ENCODE results near the gene OR4M1.
"Not testable (repeated sequence)": the region's sequence is repeated elsewhere in the genome, so short reads cannot be mapped to it uniquely, and the experiment has no call there.

DNA sequence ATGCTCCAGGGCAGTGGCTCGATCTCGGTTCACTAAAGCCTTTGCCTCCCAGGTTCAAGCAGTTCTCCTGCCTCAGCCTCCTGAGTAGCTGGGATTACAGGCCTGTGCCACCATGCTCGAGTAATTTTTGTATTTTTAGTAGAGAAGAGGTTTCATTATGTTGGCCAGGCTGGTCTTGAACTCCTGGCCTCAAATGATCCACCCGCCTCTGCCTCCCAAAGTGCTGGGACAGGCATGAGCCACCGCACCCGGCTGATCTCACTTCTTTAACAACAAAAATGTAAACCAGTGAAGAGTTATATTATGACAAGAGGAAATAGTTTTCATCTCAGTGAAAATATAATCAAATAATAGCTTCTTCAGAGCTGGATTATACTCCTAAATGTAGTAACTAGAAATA, 14.0 kb downstream of the OR4M1 start:
- TF ChIP-seq FOXK2 (IDR thresholded peaks at IDR 0.05); FOXA1 (IDR thresholded peaks at IDR 0.05); L3MBTL2 (conservative IDR thresholded peaks at IDR 0.05); HDGF (IDR thresholded peaks at IDR 0.05; ENCODE audit: borderline replicate concordance); SP1 (IDR thresholded peaks at IDR 0.05); TARDBP (IDR thresholded peaks at IDR 0.05); SUZ12 (IDR thresholded peaks at IDR 0.05); LEF1 (IDR thresholded peaks at IDR 0.05; ENCODE audit: borderline replicate concordance); ARNT (IDR thresholded peaks at IDR 0.05); BHLHE40 (IDR thresholded peaks at IDR 0.05; ENCODE audit: borderline replicate concordance); ZNF384 (IDR thresholded peaks at IDR 0.05); FOXM1 (IDR thresholded peaks at IDR 0.05; ENCODE audit: borderline replicate concordance): not testable (repeated sequence)
